Measurements from ENCODE around the gene SPARCL1.
"Not testable (repeated sequence)": the region's sequence is repeated elsewhere in the genome, so short reads cannot be mapped to it uniquely, and the experiment has no call there.

Gene SPARCL1

DNA sequence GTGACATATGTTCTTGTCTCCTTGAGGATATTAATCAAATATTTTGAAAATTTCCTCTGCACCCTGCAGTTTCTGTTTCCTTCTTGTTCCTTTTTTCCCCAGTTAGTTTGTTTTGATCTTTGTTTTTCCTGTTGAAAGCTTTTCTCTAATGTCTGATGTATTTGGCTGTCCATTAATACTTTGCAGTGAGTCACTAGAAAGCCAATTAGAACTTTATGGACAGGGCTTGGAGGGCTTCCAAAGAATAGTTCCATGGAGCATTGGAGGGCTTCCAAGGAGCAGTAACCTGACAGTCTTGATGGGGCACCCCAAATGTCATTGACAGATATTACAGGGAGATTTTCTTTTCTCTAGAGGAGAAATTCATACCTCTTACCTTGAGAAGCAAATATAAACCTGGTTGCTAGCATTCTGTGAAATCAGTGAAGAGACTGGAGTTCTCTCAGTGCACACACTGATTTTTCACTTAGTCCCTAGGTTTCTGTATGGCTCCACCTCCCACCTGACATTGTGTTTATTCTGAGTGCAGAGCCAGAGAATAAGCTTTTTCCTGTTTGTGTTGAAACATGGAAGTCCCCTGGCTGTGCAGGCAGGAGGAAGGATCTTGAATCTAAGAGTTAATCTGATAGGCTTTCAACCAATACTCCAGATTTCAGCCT, 26.5 kb downstream of the SPARCL1 start:
- in situ Hi-C loops (cut with MboI; ENCODE audit: low sequenced_read_pairs) = no loop called here

DNA sequence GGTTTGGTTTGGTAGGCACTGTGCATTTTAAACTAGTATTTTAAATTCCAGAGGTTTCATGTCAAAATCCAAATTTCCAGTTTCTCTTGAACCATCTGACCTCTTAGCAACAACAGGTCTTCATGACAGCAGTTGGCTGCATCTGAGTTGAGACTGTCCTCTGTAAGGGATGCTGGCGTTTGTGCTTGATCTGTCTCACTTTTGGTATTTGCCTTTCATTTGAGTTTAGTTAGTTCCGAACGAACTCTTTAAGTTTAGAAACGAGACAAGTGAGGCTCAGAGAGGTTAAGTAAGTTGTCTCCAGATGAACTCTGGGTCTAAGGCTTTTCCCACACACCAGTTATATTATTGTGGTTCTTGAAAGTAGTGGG, 29.1 kb downstream of the SPARCL1 start:
- in situ Hi-C loops (cut with MboI; ENCODE audit: low sequenced_read_pairs) = no loop called here

DNA sequence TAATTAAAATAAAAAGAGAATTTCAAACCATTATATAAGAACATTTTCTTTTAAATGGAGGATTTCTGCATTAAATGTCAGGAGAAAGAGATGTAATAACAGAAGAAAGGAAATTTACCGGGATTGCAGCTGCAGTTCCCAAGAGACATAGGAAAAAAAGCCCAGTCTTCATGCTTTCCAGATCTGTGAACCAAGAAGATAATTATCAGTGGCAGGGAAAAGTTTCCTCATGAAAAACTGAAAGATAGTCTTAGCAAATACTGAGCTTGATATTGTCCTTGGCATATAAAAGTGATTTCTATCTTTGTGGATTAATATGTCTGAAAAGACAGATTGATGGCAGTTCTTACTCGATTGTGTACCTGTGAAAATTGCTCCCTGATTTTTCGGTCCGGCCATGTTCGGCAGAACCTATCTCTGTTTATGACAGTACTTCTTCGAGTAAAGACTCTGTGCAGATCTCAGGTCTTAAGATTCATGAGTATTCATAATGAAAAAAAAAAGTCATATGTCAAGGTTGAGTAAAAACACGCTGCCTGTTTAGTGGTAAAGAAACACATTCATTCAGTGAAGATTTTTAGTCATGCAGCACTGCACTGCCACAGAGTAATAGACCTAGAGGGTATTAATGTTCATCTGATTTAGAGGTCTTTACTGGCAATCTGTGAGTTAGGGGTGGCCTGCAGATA, 29.6 kb downstream of the SPARCL1 start:
- in situ Hi-C loops (cut with MboI; ENCODE audit: low sequenced_read_pairs) = no loop called here

DNA sequence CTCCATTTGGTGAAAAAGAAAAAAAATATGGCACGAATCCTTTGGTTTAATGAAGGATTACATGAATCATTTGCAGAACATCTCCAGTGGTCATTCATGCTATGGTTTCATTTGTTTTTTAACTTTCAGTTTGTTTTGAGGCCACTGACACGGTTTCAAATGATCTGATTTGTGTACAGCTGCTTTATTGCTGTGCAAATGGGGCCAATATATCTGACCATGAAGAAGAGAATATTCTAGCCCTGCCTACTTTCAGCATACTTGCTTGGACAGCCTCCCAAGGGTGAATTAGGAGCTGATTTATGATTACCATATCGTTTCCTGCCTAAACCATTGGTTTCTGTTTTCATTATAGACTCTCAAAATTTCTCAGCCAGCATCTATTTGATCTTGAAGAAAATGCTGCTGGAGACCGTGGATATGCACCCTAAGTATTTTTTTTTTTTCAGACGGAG, 30.7 kb downstream of the SPARCL1 start:
- in situ Hi-C loops (cut with MboI; ENCODE audit: low sequenced_read_pairs) = no loop called here

DNA sequence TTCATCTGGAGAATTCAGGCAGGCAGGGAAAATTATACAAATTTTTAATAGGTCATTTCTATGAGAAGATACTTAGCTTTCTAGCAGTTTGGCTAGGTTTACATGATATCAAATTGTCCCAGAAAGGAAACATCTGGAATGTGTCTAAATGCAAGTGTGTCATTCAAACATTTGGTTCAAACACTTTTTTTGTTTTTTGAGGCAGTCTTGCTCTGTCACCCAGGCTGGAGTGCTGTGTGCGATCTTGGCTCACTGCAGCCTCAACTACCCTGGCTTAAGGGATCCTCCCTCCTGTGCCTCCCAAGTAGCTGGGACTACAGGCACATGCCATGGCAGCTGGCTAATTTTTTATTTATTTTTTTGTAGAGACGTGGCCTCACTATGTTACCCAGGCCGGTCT, 31.6 kb downstream of the SPARCL1 start:
- in situ Hi-C loops (cut with MboI; ENCODE audit: low sequenced_read_pairs) = no loop called here

DNA sequence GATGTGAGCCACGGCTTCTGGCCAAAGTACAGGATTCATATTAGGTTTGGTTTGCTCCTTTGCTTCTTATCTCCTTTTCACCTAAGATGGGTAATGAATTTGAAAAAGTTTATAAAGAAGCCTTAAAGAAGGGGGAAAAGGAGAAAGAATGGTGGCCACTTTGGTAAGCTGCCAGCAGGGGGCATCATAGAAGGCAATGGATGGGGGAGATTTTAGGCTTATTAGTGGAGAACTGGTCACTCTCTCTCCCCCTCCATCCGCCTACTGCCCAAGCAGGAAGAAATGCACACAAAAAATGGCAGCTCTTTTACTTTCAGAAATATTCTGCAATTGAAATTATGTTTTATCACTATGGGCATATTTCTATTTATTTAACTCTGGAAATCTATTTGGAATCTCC, 32.0 kb downstream of the SPARCL1 start:
- in situ Hi-C loops (cut with MboI; ENCODE audit: low sequenced_read_pairs) = no loop called here

DNA sequence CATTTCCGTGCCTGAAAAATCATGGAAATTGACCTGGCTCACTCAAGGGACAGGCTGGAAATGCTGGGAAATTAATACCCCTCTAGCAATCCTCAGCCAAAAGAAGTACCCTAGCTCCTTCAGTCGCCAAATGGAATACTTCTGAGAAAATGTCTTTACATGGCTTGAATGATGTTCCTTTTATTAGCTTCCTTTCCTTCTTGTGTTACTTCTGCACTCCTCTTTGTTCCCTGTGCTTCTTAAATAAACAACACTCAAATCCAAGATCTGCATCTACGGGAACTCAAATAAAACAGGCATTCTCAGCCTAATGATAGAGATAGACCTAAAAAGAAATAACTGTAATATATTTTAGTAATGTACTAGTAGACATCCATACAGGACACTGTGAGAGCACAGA, 36.1 kb downstream of the SPARCL1 start:
- in situ Hi-C loops (cut with MboI; ENCODE audit: low sequenced_read_pairs) = no loop called here

DNA sequence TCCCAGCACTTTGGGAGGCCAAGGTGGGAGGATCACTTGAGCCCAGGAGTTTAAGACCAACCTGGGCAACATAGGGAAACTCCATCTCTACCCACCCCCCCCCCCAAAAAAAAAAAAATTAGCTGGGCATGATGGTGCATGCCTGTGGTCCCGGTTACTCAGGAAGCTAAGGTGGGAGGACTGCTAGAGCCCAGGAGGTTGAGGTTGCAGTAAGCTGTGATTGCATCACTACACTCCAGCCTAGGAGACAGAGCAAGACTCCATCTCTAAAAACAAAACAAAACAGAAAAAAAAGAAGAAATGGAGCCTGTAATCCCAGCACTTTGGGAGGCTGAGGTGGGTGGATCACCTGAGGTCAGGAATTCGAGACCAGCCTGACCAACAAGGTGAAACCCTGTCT, 37.3 kb downstream of the SPARCL1 start:
- in situ Hi-C loops (cut with MboI; ENCODE audit: low sequenced_read_pairs) = not testable (repeated sequence)

DNA sequence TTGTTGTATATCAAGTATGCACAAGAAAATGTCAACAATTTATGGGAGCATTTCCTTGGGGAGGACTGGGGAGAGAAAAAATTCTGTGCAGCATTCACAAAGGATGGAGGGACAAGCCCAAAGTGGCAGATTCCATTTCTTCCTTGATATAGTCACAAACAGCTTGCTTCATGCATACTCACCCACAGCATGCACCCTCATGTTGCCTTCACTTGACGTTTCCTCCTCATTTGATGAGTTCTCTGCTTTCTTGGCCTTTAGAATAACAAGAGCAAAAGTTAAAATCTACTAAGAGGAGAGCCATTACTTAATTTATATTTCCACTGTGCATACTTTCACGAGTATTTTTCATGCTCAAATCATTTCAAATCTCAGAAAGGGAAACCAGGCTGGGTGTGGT, 37.7 kb downstream of the SPARCL1 start:
- in situ Hi-C loops (cut with MboI; ENCODE audit: low sequenced_read_pairs) = no loop called here

DNA sequence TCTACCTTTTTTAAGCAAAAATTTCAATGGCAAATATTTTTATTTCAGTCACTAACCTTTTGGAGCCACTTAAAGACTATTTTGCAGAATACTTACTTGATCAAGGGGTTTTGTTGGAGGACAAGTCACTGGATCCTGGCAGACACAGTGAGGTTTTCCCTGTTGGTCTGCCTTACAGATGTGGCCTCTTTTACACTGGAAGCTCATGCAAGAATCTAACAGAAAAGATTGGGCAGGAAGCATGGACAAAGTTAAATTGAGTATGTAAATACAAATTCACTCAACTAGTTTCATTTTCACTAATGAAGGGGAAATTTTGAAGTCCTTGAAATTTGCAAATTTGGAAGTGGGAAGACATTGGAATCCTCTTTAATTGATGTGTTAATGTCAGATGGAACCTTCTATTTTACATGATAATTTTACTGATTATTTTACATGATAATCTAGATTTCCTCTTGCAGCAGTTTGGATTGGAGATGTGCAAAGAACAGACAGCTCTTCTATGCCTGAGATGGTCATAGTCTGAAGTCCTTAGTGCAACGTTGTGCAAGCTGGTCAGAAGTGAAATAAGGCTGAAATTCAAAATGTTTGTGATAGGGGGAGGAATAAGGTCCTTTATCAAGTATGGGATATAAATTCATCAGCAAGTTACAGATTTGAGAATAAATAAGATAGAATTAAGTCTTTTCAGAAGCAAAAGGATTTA, 38.4 kb downstream of the SPARCL1 start:
- in situ Hi-C loops (cut with MboI; ENCODE audit: low sequenced_read_pairs) = no loop called here

DNA sequence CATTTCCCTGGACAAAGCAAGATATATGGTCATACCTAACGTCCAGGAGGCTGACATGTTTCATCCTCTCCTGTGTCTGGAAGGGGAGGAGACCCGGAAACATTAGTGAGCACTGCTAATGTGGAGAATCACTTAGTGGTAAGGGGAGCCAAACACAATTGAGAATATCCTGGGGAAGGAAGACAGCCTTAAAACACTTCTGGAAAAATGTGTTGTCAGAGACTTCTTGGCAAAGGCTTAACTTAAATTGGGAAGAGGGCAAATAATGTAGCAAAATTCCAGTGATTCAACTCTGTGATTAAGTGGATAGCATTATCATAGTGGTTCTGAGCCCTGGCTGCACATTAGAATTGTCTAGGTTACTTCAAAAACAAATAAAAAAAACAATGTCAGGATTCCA, 39.5 kb downstream of the SPARCL1 start:
- in situ Hi-C loops (cut with MboI; ENCODE audit: low sequenced_read_pairs) = no loop called here

DNA sequence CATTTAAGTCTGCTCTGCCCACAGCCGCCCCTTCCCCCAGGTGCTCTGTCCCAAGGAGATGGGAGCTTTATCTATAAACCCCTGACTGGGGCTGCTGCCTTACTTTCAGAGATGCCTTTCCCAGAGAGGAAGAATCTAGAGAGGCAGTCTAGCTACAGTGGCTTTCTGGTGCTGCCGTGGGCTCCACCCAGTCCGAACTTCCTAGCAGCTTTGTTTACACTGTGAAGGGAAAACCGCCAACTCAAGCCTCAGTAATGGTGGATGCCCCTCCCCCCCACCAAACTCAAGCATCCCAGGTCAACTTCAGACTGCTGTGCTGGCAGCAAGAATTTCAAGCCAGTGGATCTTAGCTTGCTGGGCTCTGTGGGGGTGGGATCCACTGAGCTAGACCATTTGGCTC, 40.5 kb downstream of the SPARCL1 start:
- in situ Hi-C loops (cut with MboI; ENCODE audit: low sequenced_read_pairs) = not testable (repeated sequence)

DNA sequence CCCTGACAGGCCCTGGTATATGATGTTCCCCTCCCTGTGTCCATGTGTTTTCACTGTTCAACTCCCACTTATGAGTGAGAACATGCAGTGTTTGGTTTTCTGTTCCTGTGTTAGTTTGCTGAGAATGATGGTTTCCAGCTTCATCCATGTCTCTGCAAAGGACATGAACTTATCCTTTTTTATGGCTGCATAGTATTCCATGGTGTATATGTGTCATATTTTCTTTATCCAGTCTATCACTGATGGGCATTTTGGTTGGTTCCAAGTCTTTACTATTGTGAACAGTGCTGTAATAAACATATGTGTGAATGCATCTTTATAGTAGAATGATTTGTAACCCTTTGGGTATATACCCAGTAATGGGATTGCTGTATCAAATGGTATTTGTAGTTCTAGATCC, 45.9 kb downstream of the SPARCL1 start:
- in situ Hi-C loops (cut with MboI; ENCODE audit: low sequenced_read_pairs) = not testable (repeated sequence)

DNA sequence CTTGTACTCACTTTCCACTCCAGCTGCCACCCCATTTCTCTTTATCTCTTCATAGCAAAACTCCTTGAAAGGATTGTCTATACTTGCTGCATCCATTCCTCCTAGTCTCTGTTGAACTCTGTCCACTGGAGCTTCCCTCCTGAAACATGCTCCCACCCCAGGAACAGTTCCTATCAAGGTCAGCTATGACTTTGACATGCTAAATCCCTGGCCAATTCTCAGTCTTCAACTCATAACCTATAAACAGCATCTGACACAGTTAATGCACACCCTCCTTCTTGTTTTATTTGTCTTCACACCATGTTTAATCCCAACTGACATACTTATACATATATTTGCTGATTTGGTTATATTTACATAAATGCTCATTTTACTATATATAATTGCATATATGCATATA, 47.8 kb downstream of the SPARCL1 start:
- in situ Hi-C loops (cut with MboI; ENCODE audit: low sequenced_read_pairs) = no loop called here

DNA sequence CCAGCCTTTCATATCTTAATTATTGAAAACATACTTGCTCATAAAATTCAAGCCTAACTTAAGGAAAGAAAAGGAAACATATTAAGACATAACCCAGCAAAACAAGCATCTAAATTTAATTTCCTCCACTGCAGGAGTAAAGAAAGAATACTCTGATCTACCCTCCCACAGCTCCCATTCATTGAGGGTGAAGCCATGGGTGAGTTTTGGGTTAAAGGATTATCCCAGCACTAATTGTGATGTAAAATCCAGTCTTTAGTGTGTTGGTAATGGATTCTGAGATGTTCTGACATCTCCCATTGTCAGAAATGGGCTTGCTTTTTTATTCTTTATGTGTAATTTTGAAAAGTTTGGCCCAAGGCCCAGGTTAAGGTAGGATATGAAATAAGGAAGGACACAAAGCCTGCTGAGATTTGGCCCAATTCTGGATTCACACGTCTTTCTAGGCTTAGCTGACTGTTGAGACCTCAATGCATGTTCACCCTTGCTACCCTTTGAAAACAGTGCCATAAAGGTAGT, 50.4 kb downstream of the SPARCL1 start:
- in situ Hi-C loops (cut with MboI; ENCODE audit: low sequenced_read_pairs) = no loop called here

DNA sequence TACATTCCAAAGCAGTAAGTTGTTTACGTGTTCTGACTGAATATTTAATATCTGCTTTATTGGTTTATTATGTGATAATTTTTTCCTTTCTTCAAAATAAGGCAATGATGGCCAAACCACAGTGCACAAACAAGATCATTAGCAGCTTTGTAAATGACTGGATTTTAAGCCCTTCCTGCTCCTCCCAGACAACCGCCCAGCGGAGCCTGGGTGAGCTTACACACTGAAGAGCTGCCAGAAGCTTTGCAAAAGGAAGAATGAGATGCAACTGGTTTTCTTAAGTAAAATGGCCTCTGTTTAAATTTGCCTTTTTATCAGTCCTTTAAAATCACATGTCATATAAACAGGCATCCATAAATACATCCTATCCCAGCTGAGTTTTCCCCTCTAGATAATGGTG, 52.2 kb downstream of the SPARCL1 start:
- in situ Hi-C loops (cut with MboI; ENCODE audit: low sequenced_read_pairs) = no loop called here

DNA sequence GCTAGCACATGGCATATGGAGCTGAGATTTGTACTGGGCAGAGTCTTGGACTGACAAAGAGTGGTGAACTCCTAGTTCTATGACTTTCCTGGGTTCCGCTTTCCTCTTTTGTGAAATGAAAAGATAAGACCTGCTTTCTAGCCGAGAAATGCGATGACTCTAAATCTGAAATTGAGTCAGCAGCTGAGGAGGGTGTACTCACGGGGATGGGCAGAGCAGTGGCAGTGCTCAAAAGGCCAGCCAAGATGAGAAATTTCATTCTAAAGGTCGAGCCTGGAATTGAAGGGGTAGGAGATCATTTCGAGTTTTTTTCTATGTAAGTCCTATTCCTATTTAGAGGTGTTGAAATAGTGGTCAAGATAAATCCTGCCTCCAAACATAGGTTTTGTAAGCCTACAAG, 59.8 kb downstream of the SPARCL1 start:
- in situ Hi-C loops (cut with MboI; ENCODE audit: low sequenced_read_pairs) = loop anchor here (25.0 kb wide), 2 partner anchors 207 to 307 kb away; no protein-coding TSS in a partner anchor

DNA sequence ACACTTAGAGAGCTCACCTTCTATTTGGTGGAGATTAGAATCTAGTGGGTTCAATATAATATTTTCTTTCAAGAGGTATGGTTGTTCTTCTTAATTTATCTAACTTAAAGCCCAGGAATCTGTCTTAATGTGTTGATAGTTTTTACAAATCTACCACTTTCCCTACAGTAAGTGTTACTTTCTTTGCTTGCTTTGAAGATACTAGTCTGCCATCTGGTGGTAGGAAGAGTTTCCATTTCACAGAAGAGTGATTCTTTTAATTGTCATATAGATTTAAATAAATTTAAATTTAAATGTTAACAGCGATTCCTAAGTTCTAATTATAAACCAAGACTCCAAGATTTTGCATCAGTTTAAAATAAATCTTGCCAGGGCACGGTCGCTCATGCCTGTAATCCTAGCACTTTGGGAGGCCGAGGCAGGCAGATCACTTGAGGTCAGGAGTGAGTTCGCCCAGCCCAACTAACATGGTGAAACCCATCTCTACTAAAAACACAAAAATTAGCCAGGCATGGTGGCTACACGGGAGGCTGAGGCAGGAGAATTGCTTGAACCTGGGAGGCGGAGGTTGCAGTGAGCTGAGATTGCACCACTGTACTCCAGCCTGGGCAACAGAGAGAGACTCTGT, 63.3 kb downstream of the SPARCL1 start:
- in situ Hi-C loops (cut with MboI; ENCODE audit: low sequenced_read_pairs) = loop anchor here (25.0 kb wide), 2 partner anchors 204 to 304 kb away; no protein-coding TSS in a partner anchor

DNA sequence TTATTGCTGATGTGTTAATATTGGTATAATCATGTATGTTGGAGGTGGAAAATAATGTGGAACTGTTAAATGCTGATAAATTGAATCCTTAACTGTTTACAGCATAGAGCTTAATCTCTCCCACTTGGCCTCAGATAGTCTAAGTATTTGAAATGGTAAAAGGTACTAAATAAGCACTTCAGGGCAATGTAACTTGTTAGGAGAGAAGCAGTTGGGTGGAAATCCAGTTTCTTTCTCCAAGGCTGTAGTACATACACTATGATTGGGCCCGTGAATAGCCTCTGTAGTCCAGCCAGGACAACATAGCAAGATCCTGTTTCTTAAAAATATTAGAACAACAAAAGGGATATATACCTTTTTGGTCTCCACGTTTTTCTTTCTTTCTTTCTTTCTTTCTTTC, 67.1 kb downstream of the SPARCL1 start:
- in situ Hi-C loops (cut with MboI; ENCODE audit: low sequenced_read_pairs) = loop anchor here (25.0 kb wide), 2 partner anchors 200 to 300 kb away; no protein-coding TSS in a partner anchor

DNA sequence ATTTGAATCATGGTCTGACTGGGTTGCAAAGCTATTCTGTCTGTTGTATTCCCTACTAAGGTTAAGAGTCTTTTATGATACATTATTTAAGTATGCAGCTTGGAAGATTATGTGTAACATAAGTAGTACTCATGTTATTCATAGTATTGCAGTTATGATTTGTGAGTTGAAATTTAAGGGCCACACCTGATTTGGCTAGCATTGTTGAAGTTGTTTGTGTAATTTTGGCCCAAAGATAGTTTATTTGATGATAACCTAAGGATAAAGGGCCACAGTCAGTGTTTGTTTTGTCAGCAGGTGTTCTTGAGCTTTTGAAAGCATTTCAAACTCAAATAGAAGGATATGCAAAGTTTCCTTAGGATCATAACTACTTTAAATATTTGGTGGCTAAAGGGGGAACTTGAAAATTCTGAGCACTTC, 67.9 kb downstream of the SPARCL1 start:
- in situ Hi-C loops (cut with MboI; ENCODE audit: low sequenced_read_pairs) = loop anchor here (25.0 kb wide), 2 partner anchors 199 to 299 kb away; no protein-coding TSS in a partner anchor

DNA sequence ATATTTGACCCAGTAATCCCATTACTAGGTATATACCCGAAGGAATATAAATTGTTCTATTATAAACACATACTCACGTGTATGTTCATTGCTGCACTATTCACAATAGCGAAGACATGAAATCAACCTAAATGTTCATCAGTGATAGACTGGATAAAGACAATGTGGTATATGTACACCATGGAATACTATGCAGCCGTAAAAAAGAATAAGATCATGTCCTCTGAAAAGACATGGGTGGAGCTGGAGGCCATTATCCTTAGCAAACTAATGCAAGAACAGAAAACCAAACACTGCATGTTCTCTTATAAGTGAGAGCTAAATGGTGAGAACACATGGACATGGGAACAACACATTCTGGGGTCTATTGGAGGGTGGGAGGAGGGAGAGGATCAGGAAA, 70.3 kb downstream of the SPARCL1 start:
- in situ Hi-C loops (cut with MboI; ENCODE audit: low sequenced_read_pairs) = loop anchor here (25.0 kb wide), 2 partner anchors 197 to 297 kb away; no protein-coding TSS in a partner anchor

All from HL-60/S4 treated with retinoic acid at 250 ng/mL for 4 days and 3 days (cell line).